ENCODE measurements around the gene COPZ1.
A peak's percentile ranks its signal among the peaks of the same experiment; 100 is the strongest.

COPZ1 gene

DNA sequence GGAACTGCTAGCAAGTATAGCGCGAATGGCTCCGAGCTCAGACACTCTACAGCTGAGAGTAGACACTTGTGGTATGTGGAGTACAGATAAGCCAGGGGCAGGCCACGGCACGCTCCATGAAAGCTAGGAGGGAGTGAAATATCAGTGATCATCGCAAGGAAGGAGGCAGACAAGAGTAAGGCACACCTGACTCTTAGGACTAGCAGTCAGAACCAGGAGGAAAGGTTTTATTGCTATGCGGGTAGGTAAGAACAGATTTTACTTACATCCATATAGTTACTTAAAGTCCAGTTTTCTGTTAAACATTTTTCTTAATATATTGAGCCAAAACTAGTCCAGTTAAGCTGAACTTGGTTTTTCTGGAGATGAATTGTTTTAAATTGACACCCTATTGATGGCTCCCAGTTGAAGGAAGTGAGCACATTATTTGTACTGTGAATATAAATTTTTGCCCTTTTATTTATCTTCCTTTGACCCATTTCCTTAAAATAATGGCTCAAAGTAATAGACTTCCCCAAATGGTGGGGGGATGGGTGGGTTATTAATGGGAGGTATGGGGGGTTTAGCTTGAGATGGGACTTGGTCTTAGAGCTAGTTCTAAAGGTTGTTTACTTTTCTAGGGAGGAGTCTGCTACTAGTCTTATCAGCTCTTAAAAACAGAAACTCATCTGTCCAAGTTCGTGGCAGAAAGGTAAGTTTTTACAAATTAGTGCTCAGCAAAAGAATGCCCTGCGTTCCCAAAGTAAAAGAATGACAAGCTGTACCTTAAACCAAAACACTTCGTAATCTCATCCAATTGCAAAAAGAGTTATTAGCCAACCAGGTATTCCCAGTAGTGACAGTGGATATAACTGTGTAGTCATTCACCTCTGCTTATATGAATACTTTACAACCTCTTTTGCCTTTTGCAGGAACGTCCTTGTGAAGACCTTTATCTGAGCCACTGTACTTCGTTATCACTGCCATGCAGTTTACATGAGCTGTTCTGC, 38.6 kb upstream of the COPZ1 start:
- Mint-ChIP-seq H3K27ac (peak overlapping the region; percentile 72), H3K4me1 (peaks cover 64% of the 10 kb centered on the region), H3K27me3 (ENCODE audit: low read depth, poor library complexity) (peaks cover 3% of the 10 kb centered on the region), H3K4me3 (peak overlapping the region; percentile 23), H3K9me3 (no peaks in the 10 kb centered on the region), H3K36me3 (ENCODE audit: low read depth) (peaks cover 7% of the 10 kb centered on the region)
- no peak for DNase-seq
- TF ChIP-seq, protein P1, sequence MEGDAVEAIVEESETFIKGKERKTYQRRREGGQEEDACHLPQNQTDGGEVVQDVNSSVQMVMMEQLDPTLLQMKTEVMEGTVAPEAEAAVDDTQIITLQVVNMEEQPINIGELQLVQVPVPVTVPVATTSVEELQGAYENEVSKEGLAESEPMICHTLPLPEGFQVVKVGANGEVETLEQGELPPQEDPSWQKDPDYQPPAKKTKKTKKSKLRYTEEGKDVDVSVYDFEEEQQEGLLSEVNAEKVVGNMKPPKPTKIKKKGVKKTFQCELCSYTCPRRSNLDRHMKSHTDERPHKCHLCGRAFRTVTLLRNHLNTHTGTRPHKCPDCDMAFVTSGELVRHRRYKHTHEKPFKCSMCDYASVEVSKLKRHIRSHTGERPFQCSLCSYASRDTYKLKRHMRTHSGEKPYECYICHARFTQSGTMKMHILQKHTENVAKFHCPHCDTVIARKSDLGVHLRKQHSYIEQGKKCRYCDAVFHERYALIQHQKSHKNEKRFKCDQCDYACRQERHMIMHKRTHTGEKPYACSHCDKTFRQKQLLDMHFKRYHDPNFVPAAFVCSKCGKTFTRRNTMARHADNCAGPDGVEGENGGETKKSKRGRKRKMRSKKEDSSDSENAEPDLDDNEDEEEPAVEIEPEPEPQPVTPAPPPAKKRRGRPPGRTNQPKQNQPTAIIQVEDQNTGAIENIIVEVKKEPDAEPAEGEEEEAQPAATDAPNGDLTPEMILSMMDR (IDR thresholded peaks at IDR 0.05): no peak

DNA sequence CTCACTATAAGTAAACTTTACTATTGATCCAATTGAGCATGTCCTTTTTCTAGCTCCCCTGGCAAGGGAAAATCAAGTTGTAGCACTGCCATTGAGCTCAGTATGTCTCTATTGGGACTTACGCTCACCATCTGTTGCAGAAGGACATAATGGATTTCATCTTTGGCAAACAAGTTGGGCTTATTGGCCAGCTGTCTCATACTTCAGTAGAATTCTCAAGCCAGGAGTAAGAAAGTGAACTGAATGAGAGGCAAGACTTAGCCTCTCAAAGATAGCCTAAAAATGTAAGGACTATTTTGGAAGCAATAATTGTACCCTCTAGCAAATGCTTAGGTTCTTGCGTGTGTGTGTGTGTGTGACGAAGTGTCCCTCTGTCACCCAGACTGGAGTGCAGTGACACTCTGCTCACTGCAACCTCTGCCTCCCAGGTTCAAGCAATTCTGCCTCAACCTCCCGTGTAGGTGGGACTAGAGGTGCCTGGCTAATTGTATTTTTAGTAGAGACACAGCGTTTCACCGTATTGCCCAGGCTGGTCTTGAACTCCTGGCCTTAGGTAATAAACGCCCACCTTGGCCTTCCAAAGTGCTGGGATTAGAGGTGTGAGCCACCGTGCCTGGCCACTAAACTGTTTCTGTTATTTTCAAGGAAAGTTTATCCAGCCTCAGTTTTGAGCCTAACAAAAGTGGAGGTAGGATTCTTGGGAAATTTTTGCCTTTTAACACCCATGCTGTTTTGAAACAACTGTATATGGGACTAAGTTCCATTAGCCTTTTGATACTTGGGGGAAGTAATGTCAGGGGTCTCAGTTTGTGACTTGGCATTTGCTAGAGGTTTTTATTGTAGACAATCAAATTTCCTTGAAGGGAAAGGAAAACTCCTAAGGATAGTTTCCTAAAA, 37.4 kb upstream of the COPZ1 start:
- TF ChIP-seq, protein P1 (IDR thresholded peaks at IDR 0.05): no peak
- no peaks in the 10 kb centered on the region for H3K9me3 Mint-ChIP-seq
- H3K4me3 Mint-ChIP-seq: no peak overlapping the region
- H3K27ac Mint-ChIP-seq: peak overlapping the region; percentile 21
- H3K36me3 Mint-ChIP-seq (ENCODE audit: low read depth): peaks cover 12% of the 10 kb centered on the region
- peaks cover 6% of the 10 kb centered on the region for H3K27me3 Mint-ChIP-seq (ENCODE audit: low read depth, poor library complexity)
- no peak for DNase-seq
- peaks cover 52% of the 10 kb centered on the region for H3K4me1 Mint-ChIP-seq

DNA sequence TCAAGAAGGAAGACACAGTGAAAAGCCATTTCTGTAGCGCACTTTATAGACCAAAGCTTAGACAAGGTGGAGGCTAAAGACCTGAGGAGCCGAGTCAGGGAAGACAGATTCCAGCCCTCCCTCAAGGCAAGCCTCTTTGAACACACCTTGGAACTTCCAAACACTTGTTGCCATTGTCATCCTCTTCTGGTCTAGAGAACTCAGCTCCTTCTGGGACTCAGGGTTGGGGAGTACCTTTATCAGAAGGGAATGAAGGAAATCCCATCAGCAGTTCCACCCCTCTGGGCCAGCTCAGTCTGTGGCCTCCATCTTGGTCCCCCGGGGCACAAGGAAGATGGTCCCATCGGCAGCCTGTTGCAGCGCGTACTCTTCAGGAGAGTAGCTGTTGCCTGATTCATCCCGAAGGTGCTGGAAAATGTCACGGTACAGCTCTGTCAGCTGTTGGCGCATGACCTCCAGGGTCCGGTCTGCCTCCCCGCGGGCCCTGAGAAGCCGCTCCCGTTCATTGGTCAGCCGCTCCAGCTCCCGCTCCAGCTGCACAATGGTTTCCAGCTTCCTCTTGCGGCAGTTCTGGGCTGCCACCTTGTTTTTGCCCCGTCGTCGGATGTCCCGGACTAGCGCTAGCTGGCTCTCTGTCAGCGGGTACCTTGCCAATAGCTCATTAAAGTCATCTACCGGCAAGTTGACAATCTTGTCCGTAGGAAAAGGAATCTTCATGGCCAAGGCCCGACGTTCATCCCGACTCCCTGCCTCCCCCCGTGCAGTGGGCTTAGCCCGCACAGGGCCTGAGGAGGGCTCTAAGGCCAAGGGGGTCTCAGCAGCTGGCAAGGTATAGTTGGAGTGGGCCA, 32.6 kb upstream of the COPZ1 start:
- Mint-ChIP-seq H3K27ac (no peak overlapping the region), H3K4me1 (peaks cover 31% of the 10 kb centered on the region), H3K9me3 (no peaks in the 10 kb centered on the region), H3K4me3 (no peak overlapping the region), H3K27me3 (ENCODE audit: low read depth, poor library complexity) (peaks cover 14% of the 10 kb centered on the region), H3K36me3 (ENCODE audit: low read depth) (peaks cover 20% of the 10 kb centered on the region)
- no peak for DNase-seq
- TF ChIP-seq, protein P1 (IDR thresholded peaks at IDR 0.05): no peak

- H3K27me3 Mint-ChIP-seq (ENCODE audit: low read depth, poor library complexity): peaks cover 14% of the 10 kb centered on the region
- no peak overlapping the region for H3K4me3 Mint-ChIP-seq
- peaks cover 33% of the 10 kb centered on the region for H3K4me1 Mint-ChIP-seq
- DNase-seq: no peak
- peak overlapping the region; percentile 2 for H3K27ac Mint-ChIP-seq
- no peaks in the 10 kb centered on the region for H3K9me3 Mint-ChIP-seq
- TF ChIP-seq, protein P1 (IDR thresholded peaks at IDR 0.05): no peak
- peaks cover 20% of the 10 kb centered on the region for H3K36me3 Mint-ChIP-seq (ENCODE audit: low read depth)
Observed at GRCh38 chr12:54292931-54293241, 32.0 kb upstream of the COPZ1 start.

DNA sequence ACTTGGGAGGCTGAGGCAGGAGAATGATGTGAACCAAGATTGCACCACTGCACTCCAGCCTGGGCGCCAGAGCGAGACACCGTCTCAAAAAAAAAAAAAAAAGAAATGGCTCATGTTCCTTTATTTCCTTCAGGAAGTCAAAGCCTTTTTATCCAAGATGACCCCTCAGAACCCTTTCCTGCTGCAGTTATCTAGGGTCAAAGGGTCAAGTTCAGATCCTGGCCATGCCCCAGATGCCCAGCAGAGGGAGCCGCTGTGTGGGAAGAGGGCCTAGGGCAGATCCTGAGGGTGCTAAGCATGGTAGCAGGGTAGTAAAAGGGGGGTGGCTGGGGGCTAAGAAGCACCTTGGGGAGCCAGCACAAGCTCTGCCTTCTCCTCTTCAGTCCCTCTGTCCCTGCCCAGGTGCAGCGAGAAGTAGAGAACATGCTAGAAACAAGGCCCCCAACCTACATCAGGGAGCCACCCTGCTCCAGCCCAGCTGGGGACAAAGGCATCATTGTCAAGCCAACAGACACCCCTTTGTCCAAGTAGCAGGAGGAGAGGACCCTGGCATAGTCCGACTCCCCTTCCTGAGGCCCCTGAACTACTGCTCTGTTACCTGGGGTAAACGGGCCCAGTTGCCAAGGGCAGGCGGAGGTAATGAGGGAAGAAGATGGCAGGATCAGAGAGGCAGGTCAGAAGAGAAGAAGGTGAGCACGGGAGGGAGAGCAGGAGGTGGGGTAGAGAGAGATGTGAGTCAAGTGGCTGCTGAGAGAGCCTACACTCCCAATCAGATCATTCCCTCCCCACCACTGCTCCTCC, 30.6 kb upstream of the COPZ1 start:
- Mint-ChIP-seq H3K27ac (no peak overlapping the region), H3K36me3 (ENCODE audit: low read depth) (peaks cover 20% of the 10 kb centered on the region), H3K4me1 (peaks cover 38% of the 10 kb centered on the region), H3K27me3 (ENCODE audit: low read depth, poor library complexity) (peaks cover 14% of the 10 kb centered on the region), H3K4me3 (no peak overlapping the region), H3K9me3 (no peaks in the 10 kb centered on the region)
- peak; percentile 44 for DNase-seq
- TF ChIP-seq, protein P1 (IDR thresholded peaks at IDR 0.05): peak; percentile 51

All from nephron progenitor cell (in vitro differentiated cells).